GM23338 (cell line): ENCODE results near the gene JPH3.

Source experiments
- CREB1 ChIP-seq: fragments of 250-450 bp; sonication (Bioruptor Pico); IDR thresholded peaks from 2 replicates; pipeline ENCODE4 v1.5.0; 2020; ENCODE audit warnings: low read depth, mild to moderate bottlenecking, moderate library complexity
- CTCF ChIP-seq, 2 experiments: fragments of 200-600 bp in 1 of 2; sonication (generic) in 1 of 2; conservative IDR thresholded peaks; 2 replicates each; pipeline versions ENCODE4 v1.5.1 to v1.6.1; 2016 to 2017; ENCODE audit warnings: antibody characterized with exemption in 2 of 2, low read depth in 2 of 2, mild to moderate bottlenecking in 2 of 2, moderate library complexity in 1 of 2
- EZH2 ChIP-seq: fragments of 200-600 bp; sonication (generic); IDR thresholded peaks from one replicate; pipeline ENCODE4 v1.8.0; 2017; ENCODE audit warnings: antibody characterized with exemption, mild to moderate bottlenecking, low read depth; ENCODE audit not compliant: unreplicated experiment
- EZH2phosphoT487 ChIP-seq: fragments of 200-600 bp; sonication (generic); IDR thresholded peaks from one replicate; pipeline ENCODE4 v1.8.1; 2018; ENCODE audit warnings: antibody characterized with exemption; ENCODE audit not compliant: unreplicated experiment
- POLR2AphosphoS5 ChIP-seq: IDR thresholded peaks from 2 replicates; pipeline ENCODE4 v1.6.1; 2016; ENCODE audit warnings: antibody characterized with exemption, low read depth
- TF ChIP-seq, protein P1 (sequence below): IDR thresholded peaks from one replicate; pipeline ENCODE4 v1.6.1; 2018; ENCODE audit warnings: antibody characterized with exemption; ENCODE audit not compliant: unreplicated experiment

DNA sequence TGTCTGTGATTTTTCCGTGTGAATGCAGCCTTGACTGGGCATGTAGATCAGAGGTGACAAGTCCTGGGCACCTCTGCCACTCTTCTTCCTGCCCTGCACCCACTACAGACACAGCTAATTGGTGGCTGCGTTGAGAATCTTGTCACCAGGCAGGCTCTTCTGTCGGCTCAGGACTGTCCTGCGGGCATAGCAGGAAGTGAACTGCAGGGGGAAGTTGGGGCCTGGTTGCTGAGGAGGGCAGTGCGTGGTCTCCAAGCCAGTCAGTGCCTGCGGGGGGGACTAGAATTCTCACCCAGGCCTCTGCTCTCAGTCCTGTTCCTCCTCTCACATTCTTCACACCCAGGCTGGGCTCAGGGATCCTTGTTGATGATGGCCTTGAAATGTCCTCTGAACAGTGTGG is 50.5 kb downstream of the JPH3 start:
- TF ChIP-seq POLR2AphosphoS5 (no peak), CTCF (conservative IDR thresholded peaks at IDR 0.05; ENCODE audit: low read depth in 2 of 2) (no peak), EZH2phosphoT487 (no peak), CREB1 (CRISPR knock-in tag) (no peak), EZH2 (no peak)
- TF ChIP-seq, protein P1, sequence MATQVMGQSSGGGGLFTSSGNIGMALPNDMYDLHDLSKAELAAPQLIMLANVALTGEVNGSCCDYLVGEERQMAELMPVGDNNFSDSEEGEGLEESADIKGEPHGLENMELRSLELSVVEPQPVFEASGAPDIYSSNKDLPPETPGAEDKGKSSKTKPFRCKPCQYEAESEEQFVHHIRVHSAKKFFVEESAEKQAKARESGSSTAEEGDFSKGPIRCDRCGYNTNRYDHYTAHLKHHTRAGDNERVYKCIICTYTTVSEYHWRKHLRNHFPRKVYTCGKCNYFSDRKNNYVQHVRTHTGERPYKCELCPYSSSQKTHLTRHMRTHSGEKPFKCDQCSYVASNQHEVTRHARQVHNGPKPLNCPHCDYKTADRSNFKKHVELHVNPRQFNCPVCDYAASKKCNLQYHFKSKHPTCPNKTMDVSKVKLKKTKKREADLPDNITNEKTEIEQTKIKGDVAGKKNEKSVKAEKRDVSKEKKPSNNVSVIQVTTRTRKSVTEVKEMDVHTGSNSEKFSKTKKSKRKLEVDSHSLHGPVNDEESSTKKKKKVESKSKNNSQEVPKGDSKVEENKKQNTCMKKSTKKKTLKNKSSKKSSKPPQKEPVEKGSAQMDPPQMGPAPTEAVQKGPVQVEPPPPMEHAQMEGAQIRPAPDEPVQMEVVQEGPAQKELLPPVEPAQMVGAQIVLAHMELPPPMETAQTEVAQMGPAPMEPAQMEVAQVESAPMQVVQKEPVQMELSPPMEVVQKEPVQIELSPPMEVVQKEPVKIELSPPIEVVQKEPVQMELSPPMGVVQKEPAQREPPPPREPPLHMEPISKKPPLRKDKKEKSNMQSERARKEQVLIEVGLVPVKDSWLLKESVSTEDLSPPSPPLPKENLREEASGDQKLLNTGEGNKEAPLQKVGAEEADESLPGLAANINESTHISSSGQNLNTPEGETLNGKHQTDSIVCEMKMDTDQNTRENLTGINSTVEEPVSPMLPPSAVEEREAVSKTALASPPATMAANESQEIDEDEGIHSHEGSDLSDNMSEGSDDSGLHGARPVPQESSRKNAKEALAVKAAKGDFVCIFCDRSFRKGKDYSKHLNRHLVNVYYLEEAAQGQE: no peak
